GM12878 (cell line): ENCODE measurements around the gene SPAG6. TPM values are rescaled to one million over a fixed set of nuclear protein-coding genes. Genes with fewer than 3 reads are reported as not detected.
A peak's percentile ranks its signal among the peaks of the same experiment; 100 is the strongest.

Source experiments
- ATAC-seq: fragments of 200-7000 bp; cut with Tn5 transposase; 3 replicates; pipeline ENCODE4 v1.9.1; 2020; ENCODE audit warnings: mild to moderate bottlenecking, moderate library complexity
- BruUV-seq: library from RNA; stranded (reverse); fragments of 400-500 nt; replicated peaks from 2 replicates; lab custom pipeline; 2021; lab: Mats Ljungman, UMichigan
- CTCF ChIA-PET: fragments of 300-600 bp; sonication (Branson Sonifier 250); formaldehyde crosslinking; extraction: SDS; loops from one replicate; lab custom pipeline; 2021; ENCODE audit warnings: inconsistent platforms; lab: Yijun Ruan, JAX
- POLR2A ChIA-PET: fragments of 350-600 bp; formaldehyde crosslinking; extraction: SDS; loops from one replicate; lab custom pipeline; 2021; ENCODE audit warnings: inconsistent platforms; lab: Charles Lee
- RAD21 ChIA-PET: fragments of 300-600 bp; sonication (Branson Sonifier 250); formaldehyde crosslinking; loops from one replicate; lab custom pipeline; 2023; ENCODE audit warnings: antibody characterized with exemption; ENCODE audit not compliant: unreplicated experiment; lab: Charles Lee
- SMC1A ChIA-PET: fragments of 300-600 bp; sonication (Branson Sonifier 250); formaldehyde crosslinking; loops from one replicate; lab custom pipeline; 2023; ENCODE audit not compliant: unreplicated experiment, uncharacterized antibody; lab: Charles Lee
- DNase-seq: peaks from one replicate; pipeline ENCODE4 v3.0.0-alpha.2; 2011; ENCODE audit warnings: low read depth, low spot score
- FAIRE-seq: peaks from 3 replicates; lab custom pipeline; 2011; peaks lifted over from hg19 to GRCh38; lab: Jason Lieb, UNC
- H2AFZ ChIP-seq: 2 replicates; pipeline ENCODE4 v1.6.0; 2011; ENCODE audit warnings: low read depth, low read length, control low read depth; ENCODE audit not compliant: control insufficient read depth
- H3K27ac ChIP-seq: 2 replicates; pipeline ENCODE4 v1.5.1; 2011; ENCODE audit warnings: control low read depth; ENCODE audit not compliant: control insufficient read depth, insufficient read depth
- H3K27me3 ChIP-seq, 2 experiments: replicated peaks in 1 of 2; 2 replicates each; pipeline versions ENCODE4 v1.6.0 to v1.6.1; 2011; ENCODE audit warnings: low read length in 1 of 2; ENCODE audit not compliant: control insufficient read depth in 2 of 2, insufficient read depth in 2 of 2
- H3K36me3 ChIP-seq, 2 experiments: 2 replicates each; pipeline ENCODE4 v1.5.1; 2011; ENCODE audit warnings: low read length in 1 of 2; ENCODE audit not compliant: control insufficient read depth in 2 of 2, insufficient read depth in 2 of 2
- H3K4me1 ChIP-seq: 2 replicates; pipeline ENCODE4 v1.6.1; 2011; ENCODE audit warnings: mild to moderate bottlenecking, low read length, moderate library complexity, mixed read lengths; ENCODE audit not compliant: control insufficient read depth, insufficient read depth
- H3K4me2 ChIP-seq: 2 replicates; pipeline ENCODE4 v1.6.0; 2011; ENCODE audit warnings: control low read depth; ENCODE audit not compliant: control insufficient read depth, insufficient read depth
- H3K4me3 ChIP-seq: fragments of 200-600 bp; sonication (generic); 2 replicates; pipeline ENCODE4 v1.5.1; 2016
- H3K79me2 ChIP-seq: 2 replicates; pipeline ENCODE4 v1.6.0; 2011; ENCODE audit warnings: low read length; ENCODE audit not compliant: control insufficient read depth, insufficient read depth
- H3K9ac ChIP-seq: 2 replicates; pipeline ENCODE4 v1.8.0; 2011; ENCODE audit warnings: low read length, control low read depth, mixed read lengths; ENCODE audit not compliant: control insufficient read depth, insufficient read depth
- H3K9me3 ChIP-seq: replicated peaks from 3 replicates; pipeline ENCODE4 v1.5.1; 2011; ENCODE audit warnings: mild to moderate bottlenecking, low read length; ENCODE audit not compliant: control insufficient read depth, insufficient read depth
- H4K20me1 ChIP-seq: 2 replicates; pipeline ENCODE4 v1.6.0; 2011; ENCODE audit not compliant: control insufficient read depth, insufficient read depth
- EZH2 ChIP-seq: IDR thresholded peaks from 2 replicates; pipeline ENCODE4 v1.6.1; 2012; ENCODE audit warnings: low read depth, mild to moderate bottlenecking, control low read depth, inconsistent platforms, low read length, borderline replicate concordance; ENCODE audit not compliant: control insufficient read depth
- MEF2B ChIP-seq: fragments of 450-650 bp; IDR thresholded peaks from 2 replicates; pipeline ENCODE4 v1.6.1; 2018; ENCODE audit warnings: mild to moderate bottlenecking, moderate library complexity; ENCODE audit not compliant: partially characterized antibody, poor library complexity, severe bottlenecking
- SRF ChIP-seq, 2 experiments: IDR thresholded peaks; 2 replicates each; pipeline ENCODE4 v1.6.1; 2011; ENCODE audit warnings: low read depth in 2 of 2, low read length in 2 of 2, mild to moderate bottlenecking in 1 of 2, moderate library complexity in 1 of 2
- ZSCAN29 ChIP-seq: fragments of 450-650 bp; IDR thresholded peaks from 2 replicates; pipeline ENCODE4 v1.6.1; 2017; ENCODE audit warnings: mild to moderate bottlenecking, moderate library complexity
- WGBS: methylation state at CpG from one replicate; pipeline ENCODE4 v1.1.6; 2016; ENCODE audit warnings: low lambda C conversion rate; ENCODE audit not compliant: insufficient replicate concordance, insufficient coverage; ENCODE audit errors: missing lambda C conversion rate; 5-methylcytosine and 5-hydroxymethylcytosine counted together
- in situ Hi-C: fragments of 300-500 bp; cut with MboI; formaldehyde crosslinking; loops from 9 replicates; pipeline ENCODE4 v1.14.3; 2018; ENCODE audit warnings: mixed read lengths
- intact Hi-C: fragments of 100-400 bp; cut with micrococcal nuclease; formaldehyde crosslinking; loops from one replicate; pipeline ENCODE4 v1.14.2; 2022; ENCODE audit not compliant: unreplicated experiment
- polyA plus RNA-seq, 11 experiments: library from polyadenylated mRNA; depleted of rRNA in 4 of 11; unstranded in 6 of 11; stranded (reverse) in 5 of 11; fragments of >200 nt; fragmentation: Nextera tagmentation in 4 of 11; fragmentation: Illumina TruSeq in 1 of 11; extraction: Ambion mirVana in 4 of 11; extraction: Trizol in 1 of 11; gene quantifications; 1 replicate in 1 of 11; 2 replicates in 10 of 11; pipeline versions ENCODE4 v1.2.1 to v1.2.3, GENCODE V29; 2011 to 2016; ENCODE audit warnings: inconsistent platforms in 2 of 11, missing spikeins in 2 of 11, low read depth in 1 of 11
- total RNA-seq, 4 experiments: library from RNA; depleted of rRNA in 3 of 4; stranded (reverse); fragments of >200 nt in 3 of 4; fragmentation: Illumina TruSeq in 1 of 4; extraction: Trizol in 1 of 4; gene quantifications; 2 replicates each; pipeline versions ENCODE4 v1.2.1 to v1.2.3, GENCODE V29; 2013 to 2021
- TF ChIP-seq, protein P1 (sequence below): fragments of 450-650 bp; IDR thresholded peaks from 2 replicates; pipeline ENCODE4 v1.6.1; 2014; ENCODE audit warnings: mild to moderate bottlenecking

SPAG6 gene
- total and polyA plus RNA-seq, 10 of the 15 experiments (the other 5 are each of a cell fraction or from before 2014, with no cell fraction given): 0.13 to 0.99 (median 0.40) TPM; not detected in 1

DNA sequence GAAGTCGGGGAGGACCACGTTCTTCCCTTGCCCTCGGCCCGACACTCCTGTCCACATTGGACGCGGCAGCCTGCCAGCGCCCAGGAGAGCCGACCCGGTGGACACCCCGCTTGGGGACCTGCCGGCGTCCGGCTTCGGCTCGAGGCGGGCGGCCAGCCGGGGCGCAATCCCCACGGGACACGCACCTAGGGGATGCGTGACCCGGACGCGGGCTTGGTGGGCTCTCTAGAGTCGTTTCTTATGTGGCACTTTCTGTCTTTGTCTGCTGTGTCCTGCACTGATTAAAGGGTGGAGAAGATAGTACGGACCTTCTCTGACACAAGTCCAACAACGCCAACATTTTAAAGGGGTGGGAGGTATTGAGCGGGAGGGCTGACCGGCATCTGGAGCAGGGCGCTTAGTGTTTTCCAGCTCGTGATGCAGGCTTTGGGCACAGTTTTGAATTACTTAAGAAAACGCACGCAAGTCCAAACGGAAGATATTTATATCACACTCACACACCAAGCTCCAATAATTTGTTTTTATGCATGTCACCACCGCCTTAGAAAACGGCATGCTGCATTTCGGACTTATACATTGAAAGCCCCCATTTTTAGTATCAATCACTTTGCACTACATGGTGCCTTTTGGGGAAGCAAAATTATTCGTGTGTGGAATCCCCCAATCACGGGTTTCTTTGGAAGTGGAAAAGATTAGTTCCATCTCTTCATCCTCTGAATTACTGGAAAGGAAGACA is 3.9 kb upstream of the SPAG6 start (continued):
- TF ChIP-seq, protein P1, sequence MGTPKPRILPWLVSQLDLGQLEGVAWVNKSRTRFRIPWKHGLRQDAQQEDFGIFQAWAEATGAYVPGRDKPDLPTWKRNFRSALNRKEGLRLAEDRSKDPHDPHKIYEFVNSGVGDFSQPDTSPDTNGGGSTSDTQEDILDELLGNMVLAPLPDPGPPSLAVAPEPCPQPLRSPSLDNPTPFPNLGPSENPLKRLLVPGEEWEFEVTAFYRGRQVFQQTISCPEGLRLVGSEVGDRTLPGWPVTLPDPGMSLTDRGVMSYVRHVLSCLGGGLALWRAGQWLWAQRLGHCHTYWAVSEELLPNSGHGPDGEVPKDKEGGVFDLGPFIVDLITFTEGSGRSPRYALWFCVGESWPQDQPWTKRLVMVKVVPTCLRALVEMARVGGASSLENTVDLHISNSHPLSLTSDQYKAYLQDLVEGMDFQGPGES: no peak
- no peak for TF ChIP-seq SRF (IDR thresholded peaks at IDR 0.05; ENCODE audit: low read depth in 2 of 2, low read length in 2 of 2)

DNA sequence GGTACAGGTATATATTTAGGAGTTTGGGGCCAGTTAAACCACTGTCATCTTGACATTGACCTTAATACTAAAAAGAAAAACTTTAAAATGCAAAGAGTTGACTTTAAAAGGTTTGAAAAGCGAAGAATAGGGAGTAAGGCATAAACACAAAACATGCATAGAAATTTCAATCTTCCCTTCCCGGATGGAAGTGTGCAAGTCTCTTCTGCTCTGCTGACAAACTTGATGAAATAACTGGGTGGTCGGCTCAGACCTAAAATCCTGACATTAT is 3.4 kb upstream of the SPAG6 start:
- no peak overlapping the region for H2AFZ ChIP-seq
- H3K27ac ChIP-seq: no peak overlapping the region
- in situ Hi-C loops: no loop called here
- no peak for DNase-seq
- RAD21 ChIA-PET: interaction anchor here (1.9 to 3.7 kb wide), 2 partner anchors 24 to 25 kb away, joined by 4 to 16 read pairs; partner anchors contain the start of gene COMMD3
- peaks cover 8 to 33% of the 10 kb centered on the region in 2 experiments for H3K27me3 ChIP-seq
- FAIRE-seq: no peak
- no peak overlapping the region for H3K4me2 ChIP-seq
- no peaks in the 10 kb centered on the region for H4K20me1 ChIP-seq
- CTCF ChIA-PET: no interaction called here
- H3K79me2 ChIP-seq: no peaks in the 10 kb centered on the region
- no TSS peak for BruUV-seq
- POLR2A ChIA-PET: no interaction called here
- H3K36me3 ChIP-seq: no peaks in the 10 kb centered on the region
- no peak for ATAC-seq
- no peak overlapping the region for H3K9ac ChIP-seq
- no peak overlapping the region for H3K4me3 ChIP-seq
- WGBS: 89% methylated on average over 3 of the region's 3 CpGs
- H3K4me1 ChIP-seq: peaks cover 16% of the 10 kb centered on the region
- intact Hi-C loops: loop anchor here (1.0 to 5.0 kb wide), 3 partner anchors 19 to 380 kb away; no protein-coding TSS in a partner anchor
- no peak for TF ChIP-seq MEF2B
- no peak for TF ChIP-seq ZSCAN29
- TF ChIP-seq EZH2: 0 out of 2 replicates have a peak, but pooled peaks have one; percentile 69
- peaks cover 4% of the 10 kb centered on the region; the same call in 1 of the 3 replicates for H3K9me3 ChIP-seq
- SMC1A ChIA-PET: no interaction called here
